ENCODE data around the gene NDUFB2.
"Not testable (repeated sequence)": the region's sequence is repeated elsewhere in the genome, so short reads cannot be mapped to it uniquely, and the experiment has no call there.

The NDUFB2 gene

GRCh38 chr7:140673063-140673773, 23.3 kb upstream of the NDUFB2 start:
- ATAC-seq: peak; percentile 73 to 75

GRCh38 chr7:140673774-140674155, 22.7 kb upstream of the NDUFB2 start:
- ATAC-seq: no peak

DNA sequence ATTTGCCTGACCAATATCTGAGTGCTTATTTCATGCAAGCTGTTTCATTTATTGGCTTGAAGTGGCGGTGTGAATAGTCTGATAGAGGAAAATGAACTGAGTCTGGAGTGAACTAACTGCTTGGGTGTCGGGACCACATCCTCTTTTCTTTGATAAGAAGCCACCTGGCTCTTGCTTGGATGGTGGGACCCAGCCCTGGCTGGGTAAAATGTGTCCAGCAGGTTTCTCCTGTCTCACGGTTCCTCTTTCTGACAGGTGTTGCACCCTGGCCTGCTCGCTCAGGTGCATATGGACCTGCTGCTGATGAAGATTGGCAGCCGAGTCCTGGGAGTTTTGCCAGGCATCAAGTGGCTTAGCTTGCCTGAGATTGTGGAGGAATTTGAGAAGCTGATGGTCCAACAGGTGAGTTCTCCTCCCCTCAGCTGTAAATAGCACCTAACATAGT, 22.1 kb upstream of the NDUFB2 start:
- ATAC-seq: no peak

- ATAC-seq: no peak
These were observed 21.4 kb upstream of the NDUFB2 start for GRCh38 chr7:140674899-140675701.

GRCh38 chr7:140675726-140676125, 20.8 kb upstream of the NDUFB2 start:
- ATAC-seq: no peak

DNA sequence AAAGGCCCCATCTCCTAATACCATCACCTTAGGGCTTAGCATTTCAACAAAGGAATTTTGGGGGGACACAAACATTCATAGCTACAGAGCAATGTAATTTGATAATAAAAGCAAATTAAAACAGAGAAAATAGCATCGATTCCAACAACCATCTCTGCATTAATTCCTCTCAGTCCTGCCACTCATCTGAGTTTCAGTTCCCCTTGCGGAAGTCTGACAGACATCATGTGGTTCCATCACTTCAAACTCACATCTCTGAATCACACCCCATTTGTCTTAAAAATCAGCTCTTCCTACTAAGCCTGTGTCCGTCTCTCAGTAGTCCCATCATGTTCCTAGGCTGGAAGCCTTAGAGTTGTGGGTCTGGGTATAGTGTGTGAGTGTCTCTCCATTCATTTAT, 20.2 kb upstream of the NDUFB2 start:
- no peak for ATAC-seq

GRCh38 chr7:140676956-140677355, 19.6 kb upstream of the NDUFB2 start:
- ATAC-seq: not testable (repeated sequence)

GRCh38 chr7:140677496-140677895, 19.0 kb upstream of the NDUFB2 start:
- ATAC-seq: no peak

DNA sequence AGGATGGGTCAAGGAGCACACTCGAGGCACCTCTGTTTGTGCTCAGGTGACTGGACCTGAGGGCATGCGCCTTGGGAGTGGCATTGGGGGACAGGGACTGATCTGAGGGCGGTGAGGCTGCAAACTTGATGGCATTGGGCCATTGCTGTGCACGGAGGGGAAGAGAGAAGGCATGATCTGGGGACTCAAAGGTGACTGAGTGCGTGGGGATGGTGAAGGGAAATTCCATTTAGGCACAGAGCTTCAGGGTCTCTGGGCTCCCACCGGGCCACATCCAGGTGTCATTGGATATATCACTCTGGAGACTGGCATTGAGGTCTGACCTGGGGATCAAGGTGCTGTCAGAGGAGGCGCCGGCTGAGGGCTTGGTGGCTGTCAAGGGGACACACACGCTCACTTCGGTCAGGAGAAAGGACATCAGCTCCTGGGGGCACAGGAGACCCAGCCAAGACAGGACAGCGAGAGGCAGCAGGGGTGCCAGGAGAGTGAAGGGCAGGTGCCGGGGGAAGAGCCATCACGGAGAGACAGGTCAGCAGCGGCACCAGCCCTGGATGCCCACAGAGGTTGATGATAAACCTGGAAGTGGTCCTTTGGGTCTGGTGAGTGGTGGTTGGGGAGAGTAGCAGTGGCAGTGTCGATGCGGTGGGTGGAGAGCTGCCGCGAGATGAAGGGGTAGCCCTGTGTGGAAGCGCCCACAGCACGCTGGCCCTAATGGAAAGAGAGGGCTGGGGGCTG, 18.3 kb upstream of the NDUFB2 start:
- ATAC-seq: no peak

DNA sequence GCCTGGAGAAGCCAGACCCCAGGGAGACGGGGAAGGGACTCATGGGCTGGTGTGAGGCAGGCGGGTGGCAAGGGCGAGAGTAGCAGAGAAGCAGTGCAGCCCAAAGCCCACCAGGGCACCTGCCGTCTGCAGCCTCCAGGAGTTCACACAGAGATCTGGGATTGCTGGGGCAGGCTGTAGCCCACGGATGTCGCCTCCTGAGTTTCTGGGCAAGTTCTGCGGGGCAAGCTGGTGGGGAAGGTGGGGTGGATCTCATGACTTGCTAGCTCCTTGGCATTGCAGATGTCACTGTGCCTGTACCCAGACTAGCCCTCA, 17.7 kb upstream of the NDUFB2 start:
- no peak for ATAC-seq

- no peak for ATAC-seq
These were observed 17.3 kb upstream of the NDUFB2 start for GRCh38 chr7:140679186-140679585.

- ATAC-seq: no peak
These were observed 15.6 kb upstream of the NDUFB2 start for GRCh38 chr7:140680886-140681285.

- ATAC-seq: no peak
These were observed 14.7 kb upstream of the NDUFB2 start for GRCh38 chr7:140681766-140682165.

GRCh38 chr7:140683657-140684056, 12.9 kb upstream of the NDUFB2 start:
- no peak for ATAC-seq

DNA sequence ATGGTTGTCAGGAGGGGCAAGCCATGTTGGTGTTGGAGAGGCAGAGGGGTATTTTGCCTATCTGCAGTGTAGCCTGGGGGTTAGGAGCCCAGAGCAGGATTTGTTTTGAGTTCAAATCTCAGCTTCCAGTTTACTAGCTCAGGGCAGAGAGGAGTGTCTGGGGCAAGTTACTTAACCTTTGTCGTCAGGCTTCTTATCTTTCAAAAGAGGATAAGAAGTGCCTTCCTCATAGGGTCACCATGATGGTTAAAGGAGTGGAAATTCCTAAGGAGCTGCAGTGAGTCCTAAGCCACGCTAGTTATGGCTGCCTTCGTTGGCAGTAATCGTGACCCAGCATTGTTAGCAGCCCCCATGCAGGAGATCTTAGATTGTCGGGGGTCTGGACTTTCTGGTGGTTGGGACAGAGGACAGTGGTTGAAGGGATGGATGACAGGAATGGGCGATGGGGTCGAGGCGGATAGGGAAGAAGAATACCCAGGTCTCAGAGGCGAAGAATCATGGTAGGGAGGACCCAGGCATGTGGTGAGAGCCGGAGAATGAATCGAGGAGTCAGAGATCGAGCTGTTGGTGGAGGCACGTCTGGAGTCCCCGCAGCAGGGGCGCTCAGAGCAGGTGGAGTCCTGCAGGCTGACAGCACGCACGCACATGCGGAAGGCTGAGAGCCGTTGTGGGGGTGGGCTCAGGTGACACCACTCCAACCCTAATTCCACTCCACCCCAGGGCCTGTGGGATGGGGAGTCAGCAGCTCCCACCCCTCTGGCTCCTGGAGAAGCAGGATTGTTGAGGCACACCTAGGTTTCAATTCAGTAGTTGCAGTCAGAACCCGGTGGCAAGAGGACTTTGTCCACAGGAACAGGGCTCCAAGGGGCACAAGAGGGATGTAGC, 12.2 kb upstream of the NDUFB2 start:
- no peak for ATAC-seq

GRCh38 chr7:140685407-140686087, 11.0 kb upstream of the NDUFB2 start:
- ATAC-seq: no peak

DNA sequence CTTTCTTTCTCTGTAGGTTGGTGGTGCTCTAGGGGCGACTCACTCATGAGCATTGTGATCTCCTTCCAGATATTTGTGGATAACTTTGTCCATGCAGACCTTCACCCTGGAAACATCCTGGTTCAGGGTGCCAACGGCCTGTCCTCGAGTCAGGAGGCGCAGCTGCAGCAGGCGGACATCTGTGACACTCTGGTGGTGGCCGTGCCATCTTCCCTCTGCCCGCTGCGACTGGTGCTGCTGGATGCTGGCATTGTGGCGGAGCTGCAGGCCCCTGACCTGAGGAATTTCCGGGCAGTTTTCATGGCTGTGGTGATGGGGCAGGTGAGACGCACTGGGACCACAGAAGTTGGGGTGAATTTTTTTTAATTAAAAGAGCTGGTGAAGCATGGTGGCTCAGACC, 9.6 kb upstream of the NDUFB2 start:
- ATAC-seq: no peak

DNA sequence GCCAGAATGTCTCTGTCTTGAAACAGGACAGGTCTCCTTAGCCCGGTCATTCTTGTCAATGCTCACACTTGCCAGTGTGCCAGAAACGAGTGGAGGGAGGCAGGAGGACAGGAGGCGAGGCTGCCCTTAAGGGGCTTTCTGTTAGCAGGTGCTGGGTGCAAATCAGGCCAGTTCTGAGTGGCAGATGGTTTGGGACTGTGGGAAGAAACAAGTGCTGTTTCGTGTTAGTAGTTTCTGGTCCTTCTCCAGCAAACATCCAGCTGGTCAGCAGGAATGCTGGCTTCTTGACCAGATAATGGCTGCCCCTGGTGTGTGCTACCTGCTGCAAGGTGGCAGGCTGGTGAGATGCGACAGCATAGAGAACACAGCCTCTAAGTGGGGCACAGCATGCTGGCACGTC, 8.2 kb upstream of the NDUFB2 start:
- no peak for ATAC-seq

- ATAC-seq: no peak
These were observed 7.0 kb upstream of the NDUFB2 start for GRCh38 chr7:140689199-140690152.

- no peak for ATAC-seq
These were observed 5.0 kb upstream of the NDUFB2 start for GRCh38 chr7:140691376-140692045.

Measured in activated CD4-positive, CD25-positive, alpha-beta regulatory T cell treated with anti-CD3 and anti-CD28 coated beads, Interleukin-2, amount 50 U/mL, for 24 hours (primary cell).